Fibroblast of lung (primary cell): Measurements from ENCODE around the gene MYH15. TPM values are rescaled to one million over a fixed set of nuclear protein-coding genes. Genes with fewer than 3 reads are reported as not detected.

Experiments
- DNase-seq, 2 donors: peaks; one replicate each; pipeline versions ENCODE4 v3.0.0 to v3.0.0-alpha.2; 2010; ENCODE audit warnings: low read depth in 2 of 2
- H2AFZ ChIP-seq: 2 replicates; pipeline ENCODE4 v1.5.1; 2012; ENCODE audit warnings: low read length, control low read depth, inconsistent platforms
- H3K27ac ChIP-seq: 2 replicates; pipeline ENCODE4 v1.5.1; 2011; ENCODE audit warnings: low read length, control low read depth; ENCODE audit not compliant: insufficient read depth
- H3K27me3 ChIP-seq: 2 replicates; pipeline ENCODE4 v1.5.1; 2011; ENCODE audit warnings: mild to moderate bottlenecking, low read length; ENCODE audit not compliant: control insufficient read depth, insufficient read depth
- H3K36me3 ChIP-seq: 2 replicates; pipeline ENCODE4 v1.5.1; 2011; ENCODE audit warnings: low read length; ENCODE audit not compliant: control insufficient read depth, insufficient read depth
- H3K4me1 ChIP-seq: 2 replicates; pipeline ENCODE4 v1.5.1; 2011; ENCODE audit warnings: low read length; ENCODE audit not compliant: control insufficient read depth, insufficient read depth; ENCODE audit errors: extremely low read depth
- H3K4me2 ChIP-seq: 2 replicates; pipeline ENCODE4 v1.5.1; 2011; ENCODE audit warnings: low read length, control low read depth; ENCODE audit not compliant: insufficient read depth; ENCODE audit errors: extremely low read depth
- H3K4me3 ChIP-seq, 4 experiments: fragments of 200-600 bp in 1 of 4; sonication (generic) in 1 of 4; replicated peaks in 1 of 4; 2 replicates each; pipeline ENCODE4 v1.5.1; 2011 to 2016; ENCODE audit warnings: low read length in 4 of 4, low read depth in 3 of 4, mild to moderate bottlenecking in 3 of 4, control low read depth in 2 of 4, inconsistent platforms in 1 of 4, mixed read lengths in 1 of 4; ENCODE audit not compliant: insufficient read depth in 1 of 4; ENCODE audit errors: control extremely low read depth in 1 of 4
- H3K79me2 ChIP-seq: 2 replicates; pipeline ENCODE4 v1.5.1; 2012; ENCODE audit warnings: mild to moderate bottlenecking, low read length, inconsistent platforms; ENCODE audit not compliant: control insufficient read depth, insufficient read depth
- H3K9ac ChIP-seq: 2 replicates; pipeline ENCODE4 v1.5.1; 2011; ENCODE audit warnings: mild to moderate bottlenecking, low read length, control low read depth; ENCODE audit not compliant: insufficient read depth
- H3K9me3 ChIP-seq: 2 replicates; pipeline ENCODE4 v1.5.1; 2012; ENCODE audit warnings: low read depth, low read length; ENCODE audit not compliant: control insufficient read depth, insufficient read depth
- H4K20me1 ChIP-seq: 2 replicates; pipeline ENCODE4 v1.5.1; 2011; ENCODE audit warnings: low read length; ENCODE audit not compliant: control insufficient read depth, insufficient read depth; ENCODE audit errors: extremely low read depth
- CTCF ChIP-seq, 2 donors: IDR thresholded peaks in 1 of 2; conservative IDR thresholded peaks in 1 of 2; 1 replicate in 1 of 2; 2 replicates in 1 of 2; pipeline ENCODE4 v1.5.1; 2011 to 2012; ENCODE audit warnings: low read length in 2 of 2, control low read depth in 1 of 2, inconsistent platforms in 1 of 2, low read depth in 1 of 2, mild to moderate bottlenecking in 1 of 2
- EZH2 ChIP-seq: IDR thresholded peaks from 2 replicates; pipeline ENCODE4 v1.5.1; 2012; ENCODE audit warnings: low read length, control low read depth, mild to moderate bottlenecking; ENCODE audit errors: missing control alignments
- polyA plus RNA-seq, 2 donors: library from polyadenylated mRNA; depleted of rRNA in 1 of 2; stranded (reverse) in 1 of 2; unstranded in 1 of 2; fragments of >200 nt; gene quantifications; 2 replicates each; pipeline ENCODE4 v1.2.1, GENCODE V29; 2011 to 2012; ENCODE audit warnings: missing spikeins in 1 of 2
- total RNA-seq: library from RNA; depleted of rRNA; stranded (reverse); fragments of >200 nt; gene quantifications from 2 replicates; pipeline ENCODE4 v1.2.1, GENCODE V29; 2014

MYH15 gene
- total and polyA plus RNA-seq, 2 donors (not counting 1 experiment from before 2014, with no cell fraction given): 0.05 to 0.17 TPM

GRCh38 chr3:108338901-108339545 is 171.4 kb downstream of the MYH15 start:
- H3K79me2 ChIP-seq: no peaks in the 10 kb centered on the region
- H4K20me1 ChIP-seq: no peaks in the 10 kb centered on the region
- H2AFZ ChIP-seq: no peak overlapping the region
- H3K36me3 ChIP-seq: no peaks in the 10 kb centered on the region
- TF ChIP-seq CTCF (conservative IDR thresholded peaks at IDR 0.05 in 1 of 2, IDR thresholded peaks at IDR 0.05 in 1 of 2; ENCODE audit: low read depth in 1 of 2, low read length in 2 of 2) (no peak), EZH2 (no peak)
- no peaks in the 10 kb centered on the region for H3K27me3 ChIP-seq
- DNase-seq: no peak
- H3K9ac ChIP-seq: no peak overlapping the region
- H3K4me3 ChIP-seq: no peak overlapping the region
- no peak overlapping the region for H3K27ac ChIP-seq
- H3K4me2 ChIP-seq: no peak overlapping the region
- no peaks in the 10 kb centered on the region for H3K4me1 ChIP-seq
- no peaks in the 10 kb centered on the region for H3K9me3 ChIP-seq

- Histone ChIP-seq H3K27ac (no peak overlapping the region), H3K9ac (no peak overlapping the region), H3K9me3 (no peaks in the 10 kb centered on the region), H3K4me2 (no peak overlapping the region), H3K4me1 (no peaks in the 10 kb centered on the region), H2AFZ (no peak overlapping the region), H4K20me1 (no peaks in the 10 kb centered on the region), H3K36me3 (no peaks in the 10 kb centered on the region), H3K4me3 (no peak overlapping the region), H3K79me2 (no peaks in the 10 kb centered on the region), H3K27me3 (no peaks in the 10 kb centered on the region)
- peak in 1 of 2 donors; percentile 60 for DNase-seq
- TF ChIP-seq CTCF (conservative IDR thresholded peaks at IDR 0.05 in 1 of 2, IDR thresholded peaks at IDR 0.05 in 1 of 2; ENCODE audit: low read depth in 1 of 2, low read length in 2 of 2) (no peak), EZH2 (no peak)
Measured at GRCh38 chr3:108334701-108335100, 175.7 kb downstream of the MYH15 start.

- H3K9ac ChIP-seq: no peak overlapping the region
- no peaks in the 10 kb centered on the region for H3K79me2 ChIP-seq
- no peak for DNase-seq
- no peak overlapping the region for H3K4me3 ChIP-seq
- H3K27ac ChIP-seq: no peak overlapping the region
- TF ChIP-seq CTCF (conservative IDR thresholded peaks at IDR 0.05 in 1 of 2, IDR thresholded peaks at IDR 0.05 in 1 of 2; ENCODE audit: low read depth in 1 of 2, low read length in 2 of 2): no peak
- no peak for TF ChIP-seq EZH2
- H3K4me2 ChIP-seq: no peak overlapping the region
- H3K4me1 ChIP-seq: no peaks in the 10 kb centered on the region
- H3K9me3 ChIP-seq: no peaks in the 10 kb centered on the region
- no peaks in the 10 kb centered on the region for H3K36me3 ChIP-seq
- no peak overlapping the region for H2AFZ ChIP-seq
- H3K27me3 ChIP-seq: peaks cover 3% of the 10 kb centered on the region
- no peaks in the 10 kb centered on the region for H4K20me1 ChIP-seq
Measured at GRCh38 chr3:108333961-108334360, 176.4 kb downstream of the MYH15 start.
